HepG2 (cell line): ENCODE measurements around the gene OPRD1. TPM values are rescaled to one million over a fixed set of nuclear protein-coding genes. Genes with fewer than 3 reads are reported as not detected.

Experiments used
- ATAC-seq: fragments of 200-7000 bp; cut with Tn5 transposase; 3 replicates; pipeline ENCODE4 v1.9.1; 2020; ENCODE audit warnings: mild to moderate bottlenecking, moderate library complexity
- BruUV-seq: library from RNA; stranded (reverse); fragments of 400-500 nt; replicated peaks from 2 replicates; lab custom pipeline; 2021; lab: Mats Ljungman, UMichigan
- CTCF ChIA-PET: fragments of 300-600 bp; formaldehyde crosslinking; extraction: SDS; loops from one replicate; lab custom pipeline; 2021; ENCODE audit warnings: low total read pairs, inconsistent platforms, low intra/inter-chr PET ratio; lab: Yijun Ruan, JAX
- POLR2A ChIA-PET: fragments of 350-600 bp; sonication (Branson Sonifier 250); formaldehyde crosslinking; loops from one replicate; lab custom pipeline; 2020; ENCODE audit warnings: antibody characterized with exemption, inconsistent platforms; lab: Yijun Ruan, JAX
- DNase-seq: peaks from one replicate; pipeline ENCODE4 v3.0.0-alpha.2; 2015; ENCODE audit warnings: low spot score
- FAIRE-seq: peaks from 3 replicates; lab custom pipeline; 2011; peaks lifted over from hg19 to GRCh38; lab: Jason Lieb, UNC
- H2AFZ ChIP-seq: one replicate; pipeline ENCODE4 v1.6.1; 2011; ENCODE audit warnings: low read length, inconsistent platforms
- H3K27ac ChIP-seq: fragments of 300-600 bp; 3 replicates; pipeline ENCODE4 v1.8.0; 2011; ENCODE audit warnings: mixed run types, mild to moderate bottlenecking, mixed read lengths, low read length, inconsistent platforms; ENCODE audit not compliant: insufficient read depth; ENCODE audit errors: extremely low read length
- H3K27me3 ChIP-seq, 2 experiments: fragments of 200-600 bp in 1 of 2; 2 replicates in 1 of 2; 3 replicates in 1 of 2; pipeline versions ENCODE4 v1.6.0 to v1.8.0; 2011; ENCODE audit warnings: low read length in 2 of 2, mild to moderate bottlenecking in 2 of 2, moderate library complexity in 2 of 2, inconsistent platforms in 1 of 2; ENCODE audit not compliant: insufficient read depth in 2 of 2, control insufficient read depth in 1 of 2
- H3K36me3 ChIP-seq, 2 experiments: fragments of 200-600 bp in 1 of 2; replicated peaks in 1 of 2; 2 replicates in 1 of 2; 3 replicates in 1 of 2; pipeline versions ENCODE4 v1.5.1 to v1.8.0; 2011; ENCODE audit warnings: low read length in 2 of 2, inconsistent platforms in 1 of 2; ENCODE audit not compliant: insufficient read depth in 2 of 2, control insufficient read depth in 1 of 2
- H3K4me1 ChIP-seq: 2 replicates; pipeline ENCODE4 v1.5.1; 2012; ENCODE audit warnings: low read length, inconsistent platforms; ENCODE audit not compliant: insufficient read depth
- H3K4me2 ChIP-seq: 2 replicates; pipeline ENCODE4 v1.6.0; 2011; ENCODE audit warnings: low read depth, low read length, inconsistent platforms
- H3K4me3 ChIP-seq, 3 experiments: fragments of 200-600 bp in 1 of 3; sonication (generic), shearing (Covaris generic) in 1 of 3; replicated peaks in 1 of 3; 2 replicates each; pipeline ENCODE4 v1.5.1; 2011 to 2016; ENCODE audit warnings: low read length in 3 of 3, inconsistent platforms in 2 of 3, low read depth in 2 of 3, mild to moderate bottlenecking in 2 of 3, control low read depth in 1 of 3, mixed read lengths in 1 of 3; ENCODE audit not compliant: insufficient read depth in 1 of 3
- H3K79me2 ChIP-seq: one replicate; pipeline ENCODE4 v1.6.1; 2011; ENCODE audit warnings: low read length, inconsistent platforms; ENCODE audit not compliant: insufficient read depth
- H3K9ac ChIP-seq: 2 replicates; pipeline ENCODE4 v1.6.0; 2011; ENCODE audit warnings: mild to moderate bottlenecking, low read depth, low read length, inconsistent platforms; ENCODE audit not compliant: insufficient read depth
- H3K9me3 ChIP-seq: 2 replicates; pipeline ENCODE4 v1.5.1; 2012; ENCODE audit warnings: mild to moderate bottlenecking, low read length
- H4K20me1 ChIP-seq: 2 replicates; pipeline ENCODE4 v1.6.0; 2011; ENCODE audit warnings: inconsistent platforms, mild to moderate bottlenecking, low read length, moderate library complexity; ENCODE audit not compliant: insufficient read depth
- AFF4 ChIP-seq: sonication (generic); formaldehyde crosslinking; IDR thresholded peaks from 2 replicates; pipeline ENCODE4 v1.4.0; 2020; ENCODE audit warnings: missing genetic modification reagents
- BRF2 ChIP-seq: sonication (generic); formaldehyde crosslinking; IDR thresholded peaks from 2 replicates; pipeline ENCODE4 v1.8.1; 2022; ENCODE audit warnings: mild to moderate bottlenecking, missing genetic modification reagents
- CREBL2 ChIP-seq: sonication (generic); formaldehyde crosslinking; IDR thresholded peaks from 2 replicates; pipeline ENCODE4 v1.8.1; 2023; ENCODE audit warnings: missing genetic modification reagents, mild to moderate bottlenecking, borderline replicate concordance
- EZH2 ChIP-seq: conservative IDR thresholded peaks from 2 replicates; pipeline ENCODE4 v1.6.1; 2012; ENCODE audit warnings: mild to moderate bottlenecking, low read depth, low read length, moderate library complexity
- HNRNPH1 ChIP-seq: fragments of 200-400 bp; formaldehyde crosslinking; optimal IDR thresholded peaks from 2 replicates; pipeline ENCODE3; 2017; ENCODE audit warnings: mild to moderate bottlenecking, low read depth, low read length
- NFE2L2 ChIP-seq: fragments of 150-350 bp; IDR thresholded peaks from 2 replicates; pipeline ENCODE4 v1.6.1; 2014; ENCODE audit warnings: low read length
- PBX3 ChIP-seq: sonication (generic); formaldehyde crosslinking; IDR thresholded peaks from 2 replicates; pipeline ENCODE4 v1.8.1; 2023; ENCODE audit warnings: missing genetic modification reagents, inconsistent platforms, borderline replicate concordance
- SP4 ChIP-seq: sonication (generic); formaldehyde crosslinking; IDR thresholded peaks from 2 replicates; pipeline ENCODE4 v1.8.1; 2023; ENCODE audit warnings: mild to moderate bottlenecking, missing genetic modification reagents
- ZC3H4 ChIP-seq: sonication (generic); formaldehyde crosslinking; IDR thresholded peaks from 2 replicates; pipeline ENCODE4 v1.4.0; 2020; ENCODE audit warnings: missing genetic modification reagents, borderline replicate concordance
- ZKSCAN5 ChIP-seq: sonication (generic); formaldehyde crosslinking; IDR thresholded peaks from 2 replicates; pipeline ENCODE4 v1.5.1; 2020; ENCODE audit warnings: mild to moderate bottlenecking, missing genetic modification reagents
- ZNF10 ChIP-seq: sonication (generic); formaldehyde crosslinking; IDR thresholded peaks from 2 replicates; pipeline ENCODE4 v1.4.0; 2020; ENCODE audit warnings: mild to moderate bottlenecking, low read depth, missing genetic modification reagents, borderline replicate concordance
- ZNF138 ChIP-seq: sonication (generic); formaldehyde crosslinking; IDR thresholded peaks from 2 replicates; pipeline ENCODE4 v1.5.0; 2020; ENCODE audit warnings: mild to moderate bottlenecking, low read depth, missing genetic modification reagents
- ZNF720 ChIP-seq: sonication (generic); formaldehyde crosslinking; IDR thresholded peaks from 2 replicates; pipeline ENCODE4 v1.4.0; 2020; ENCODE audit warnings: missing genetic modification reagents
- ZNF749 ChIP-seq: sonication (generic); formaldehyde crosslinking; IDR thresholded peaks from 2 replicates; pipeline ENCODE4 v1.8.0; 2022; ENCODE audit warnings: mild to moderate bottlenecking, missing genetic modification reagents, moderate library complexity, borderline replicate concordance
- WGBS: methylation state at CpG from one replicate; pipeline ENCODE4 v1.1.6; 2017; ENCODE audit warnings: low lambda C conversion rate; 5-methylcytosine and 5-hydroxymethylcytosine counted together
- in situ Hi-C: cut with HindIII; loops from 2 replicates; pipeline ENCODE4 v1.10.0; 2017; ENCODE audit warnings: low pct_unique_long_range_greater_than_20kb; ENCODE audit not compliant: extremely low pct_ligation_motif_present
- intact Hi-C: fragments of 100-400 bp; cut with micrococcal nuclease; formaldehyde crosslinking; loops from one replicate; pipeline ENCODE4 v1.10.0; 2022; ENCODE audit not compliant: unreplicated experiment
- polyA plus RNA-seq, 8 experiments: library from polyadenylated mRNA; depleted of rRNA in 3 of 8; stranded (reverse) in 7 of 8; unstranded in 1 of 8; fragments of >200 nt; fragmentation: Illumina TruSeq in 4 of 8; extraction: Trizol in 4 of 8; gene quantifications; 2 replicates each; pipeline versions ENCODE4 v1.2.1 to v1.2.3, GENCODE V29; 2011 to 2016; ENCODE audit warnings: low read depth in 4 of 8, missing spikeins in 1 of 8, mixed read lengths in 1 of 8; ENCODE audit not compliant: insufficient read depth in 1 of 8
- total RNA-seq, 5 experiments: library from RNA; depleted of rRNA; stranded (reverse); fragments of >200 nt; fragmentation: Illumina TruSeq; extraction: Trizol; gene quantifications; 2 replicates each; pipeline ENCODE4 v1.2.3, GENCODE V29; 2016; ENCODE audit warnings: low read depth in 1 of 5

OPRD1 gene
- total and polyA plus RNA-seq, 2 of the 13 experiments (the other 11 are each of a cell fraction or from before 2014, with no cell fraction given) = 0.02 to 0.03 TPM

- CTCF ChIA-PET = no interaction called here
- no peak for TF ChIP-seq ZC3H4
- no peak for TF ChIP-seq PBX3 (CRISPR knock-in tag)
- no peak for TF ChIP-seq HNRNPH1
- no peak for TF ChIP-seq CREBL2 (CRISPR knock-in tag)
- no peak for TF ChIP-seq ZNF720 (CRISPR knock-in tag)
- no peak for TF ChIP-seq ZNF138 (CRISPR knock-in tag)
- no peak for TF ChIP-seq SP4 (CRISPR knock-in tag)
- no peak for TF ChIP-seq NFE2L2
- no peak for TF ChIP-seq ZNF10
- no peak for TF ChIP-seq EZH2
- no peak for TF ChIP-seq ZNF749 (CRISPR knock-in tag)
- no peak for TF ChIP-seq AFF4 (CRISPR knock-in tag)
- TF ChIP-seq ZKSCAN5 (CRISPR knock-in tag) = no peak
- no peak for TF ChIP-seq BRF2 (CRISPR knock-in tag)
Observed at GRCh38 chr1:28899267-28899666, 87.3 kb downstream of the OPRD1 start.

More at GRCh38 chr1:28899267-28899666, 87.3 kb downstream of the OPRD1 start:
- DNase-seq = no peak
- FAIRE-seq = no peak
- POLR2A ChIA-PET = interaction anchor here (1.5 kb wide), 1 partner anchor 15 kb away, joined by 5 read pairs; the partner anchor contains the start of gene EPB41
- 84% methylated on average over 2 of the region's 2 CpGs for whole genome bisulfite sequencing
- Histone ChIP-seq H4K20me1 (peaks cover 2% of the 10 kb centered on the region; the same call in 1 of the 2 replicates), H3K4me1 (peaks cover 10% of the 10 kb centered on the region), H3K4me2 (no peak overlapping the region), H3K36me3 (peaks cover 3 to 16% of the 10 kb centered on the region in 2 experiments; a peak in 4 of 5 replicates), H3K4me3 (no peak overlapping the region), H3K9ac (no peak overlapping the region), H3K27me3 (no peaks in the 10 kb centered on the region), H3K9me3 (no peaks in the 10 kb centered on the region), H2AFZ (no peak overlapping the region), H3K79me2 (peaks cover 18% of the 10 kb centered on the region), H3K27ac (no peak overlapping the region)
- ATAC-seq = no peak
- no TSS peak for BruUV-seq
- intact Hi-C loops (no loop called here), in situ Hi-C loops (no loop called here)
